Measurements from ENCODE around the gene WDFY3. TPM values are rescaled to one million over a fixed set of nuclear protein-coding genes. Genes with fewer than 3 reads are reported as not detected.

The WDFY3 gene
- total RNA-seq, 4 donors from 2014 or later, result 73.2 to 98.4 (median 90.2) TPM

- H3K4me3 ChIP-seq (ENCODE audit: low read depth, poor library complexity, severe bottlenecking), result no peak overlapping the region
- intact Hi-C loops (cut with DNase I; ENCODE audit: low total_unique reads), result no loop called here
- DNase-seq (ENCODE audit: low spot score in 2 of 2), result no peak
- TF ChIP-seq CTCF (IDR thresholded peaks at IDR 0.05), result no peak
- no peak for TF ChIP-seq POLR2A (IDR thresholded peaks at IDR 0.05)
Measured at GRCh38 chr4:84826681-84827080, 139.8 kb downstream of the WDFY3 start.

- intact Hi-C loops (cut with DNase I; ENCODE audit: low total_unique reads), result no loop called here
- 84 to 87% methylated on average over 5 of the region's 5 CpGs for WGBS, 2 donors
- no peak overlapping the region for H3K4me3 ChIP-seq (ENCODE audit: low read depth, poor library complexity, severe bottlenecking)
- TF ChIP-seq POLR2A (IDR thresholded peaks at IDR 0.05), result no peak
- TF ChIP-seq CTCF (IDR thresholded peaks at IDR 0.05), result no peak
- DNase-seq (ENCODE audit: low spot score in 2 of 2), result no peak
Measured at GRCh38 chr4:84825701-84826341, 140.7 kb downstream of the WDFY3 start.

- no peak for DNase-seq (ENCODE audit: low spot score in 2 of 2)
- no peak for TF ChIP-seq POLR2A (IDR thresholded peaks at IDR 0.05)
- TF ChIP-seq CTCF (IDR thresholded peaks at IDR 0.05), result no peak
- intact Hi-C loops (cut with DNase I; ENCODE audit: low total_unique reads), result no loop called here
- WGBS, 2 donors, result 94% methylated on average over 1 of the region's 1 CpG
- H3K4me3 ChIP-seq (ENCODE audit: low read depth, poor library complexity, severe bottlenecking), result no peak overlapping the region
Measured at GRCh38 chr4:84821064-84821463, 145.4 kb downstream of the WDFY3 start.

- intact Hi-C loops (cut with DNase I; ENCODE audit: low total_unique reads), result no loop called here
Measured at GRCh38 chr4:84814094-84814750, 152.3 kb downstream of the WDFY3 start.

GRCh38 chr4:84809946-84810345 is 156.5 kb downstream of the WDFY3 start:
- no peak for TF ChIP-seq CTCF (IDR thresholded peaks at IDR 0.05)
- no peak for TF ChIP-seq POLR2A (IDR thresholded peaks at IDR 0.05)
- no peak for DNase-seq (ENCODE audit: low spot score in 2 of 2)
- no peak overlapping the region for H3K4me3 ChIP-seq (ENCODE audit: low read depth, poor library complexity, severe bottlenecking)
- 81 to 89% methylated on average over 9 of the region's 9 CpGs for WGBS, 2 donors
- intact Hi-C loops (cut with DNase I; ENCODE audit: low total_unique reads), result no loop called here

More at GRCh38 chr4:84814094-84814750, 152.3 kb downstream of the WDFY3 start:
- TF ChIP-seq CTCF (IDR thresholded peaks at IDR 0.05) (no peak), POLR2A (IDR thresholded peaks at IDR 0.05) (no peak)
- no peak overlapping the region for H3K4me3 ChIP-seq (ENCODE audit: low read depth, poor library complexity, severe bottlenecking)
- WGBS, 2 donors, result 93% methylated on average over 5 of the region's 5 CpGs
- peak in 1 of 2 donors; percentile 47 for DNase-seq (ENCODE audit: low spot score in 2 of 2)

All from lower leg skin (tissue), 4 donors.